CD8-positive, alpha-beta memory T cell (primary cell): ENCODE results near the gene ALKBH2. TPM values are rescaled to one million over a fixed set of nuclear protein-coding genes. Genes with fewer than 3 reads are reported as not detected.

Experiments used
- CTCF ChIA-PET: fragments of 350-600 bp; sonication (Branson Sonifier 250); formaldehyde crosslinking; loops from one replicate; lab custom pipeline; 2021; ENCODE audit warnings: antibody characterized with exemption; lab: Charles Lee
- POLR2A ChIA-PET: fragments of 350-600 bp; sonication (Branson Sonifier 250); formaldehyde crosslinking; loops from one replicate; lab custom pipeline; 2021; ENCODE audit warnings: antibody characterized with exemption; lab: Charles Lee
- DNase-seq, 5 donors: peaks; one replicate each; pipeline versions ENCODE4 v3.0.0 to v3.0.0-alpha.2; 2020 to 2022; ENCODE audit warnings: mixed read lengths in 1 of 5
- H3K27ac ChIP-seq: one replicate; pipeline ENCODE4 v1.7.0; 2013; ENCODE audit warnings: low read depth, mild to moderate bottlenecking, low read length, moderate library complexity
- H3K27me3 ChIP-seq: 2 replicates; pipeline ENCODE4 v1.7.0; 2013; ENCODE audit warnings: low read length, mild to moderate bottlenecking; ENCODE audit not compliant: insufficient read depth, poor library complexity, severe bottlenecking
- H3K36me3 ChIP-seq: 2 replicates; pipeline ENCODE4 v1.7.0; 2013; ENCODE audit warnings: mild to moderate bottlenecking, low read length, moderate library complexity; ENCODE audit not compliant: insufficient read depth
- H3K4me1 ChIP-seq: 2 replicates; pipeline ENCODE4 v1.7.0; 2013; ENCODE audit warnings: mild to moderate bottlenecking, low read length, moderate library complexity; ENCODE audit not compliant: insufficient read depth
- H3K4me3 ChIP-seq: 2 replicates; pipeline ENCODE4 v1.7.0; 2013; ENCODE audit warnings: mild to moderate bottlenecking, low read length
- H3K9me3 ChIP-seq: 2 replicates; pipeline ENCODE4 v1.7.0; 2013; ENCODE audit warnings: mild to moderate bottlenecking, low read length
- H3K27ac Mint-ChIP-seq, 8 donors: one replicate each; pipeline ENCODE4 v1.8.0; 2020 to 2021; ENCODE audit warnings: mixed read lengths in 8 of 8, mild to moderate bottlenecking in 6 of 8, inconsistent platforms in 3 of 8, moderate library complexity in 3 of 8
- H3K27me3 Mint-ChIP-seq, 2 donors: one replicate each; pipeline ENCODE4 v1.8.0; 2020 to 2021; ENCODE audit warnings: mixed read lengths in 2 of 2, mild to moderate bottlenecking in 1 of 2, moderate library complexity in 1 of 2
- H3K36me3 Mint-ChIP-seq, 3 donors: one replicate each; pipeline ENCODE4 v1.8.0; 2020 to 2021; ENCODE audit warnings: mixed read lengths in 3 of 3, inconsistent platforms in 1 of 3, mild to moderate bottlenecking in 1 of 3
- H3K4me1 Mint-ChIP-seq, 3 donors: one replicate each; pipeline ENCODE4 v1.8.0; 2020 to 2021; ENCODE audit warnings: mixed read lengths in 3 of 3, inconsistent platforms in 1 of 3, mild to moderate bottlenecking in 1 of 3
- H3K4me3 Mint-ChIP-seq, 7 donors: one replicate each; pipeline ENCODE4 v1.8.0; 2020 to 2021; ENCODE audit warnings: mixed read lengths in 7 of 7, mild to moderate bottlenecking in 6 of 7, moderate library complexity in 4 of 7, inconsistent platforms in 2 of 7
- H3K9me3 Mint-ChIP-seq, 5 donors: one replicate each; pipeline ENCODE4 v1.8.0; 2020 to 2022; ENCODE audit warnings: mixed read lengths in 5 of 5, mild to moderate bottlenecking in 3 of 5, moderate library complexity in 2 of 5, inconsistent platforms in 1 of 5
- polyA plus RNA-seq: library from polyadenylated mRNA; unstranded; fragments of 300-500 nt; fragmentation: Illumina TruSeq; gene quantifications from one replicate; pipeline ENCODE4 v1.2.3, GENCODE V29; 2021
- total RNA-seq, 2 experiments: library from RNA; stranded (reverse); gene quantifications; one replicate each; pipeline ENCODE4 v1.2.3, GENCODE V29; 2021

Gene ALKBH2
- total RNA-seq (10 to 100 TPM; 41.3 to 42.9 TPM), polyA plus RNA-seq (16.4 TPM)

- ChIA-PET POLR2A (interaction anchor here (1.0 kb wide), 2 partner anchors 19 to 39 kb away, joined by 3 to 4 read pairs; no protein-coding TSS in a partner anchor), CTCF (interaction anchor here (0.8 to 2.6 kb wide), 14 partner anchors 9 to 525 kb away, joined by 3 to 13 read pairs (median 4); partner anchors contain the start of gene USP30)
- Mint-ChIP-seq H3K27me3 (no peaks in the 10 kb centered on the region), H3K4me1 (peaks cover 32 to 43% (median 32%) of the 10 kb centered on the region in 3 donors), H3K9me3 (no peaks in the 10 kb centered on the region), H3K27ac (peak within 1 kb of the TSS; percentile 86 to 97 (median 94)), H3K36me3 (peaks cover 0 to 26% (median 0%) of the 10 kb centered on the region in 3 donors), H3K4me3 (peak within 1 kb of the TSS; percentile 57 to 88 (median 83))
- no peaks in the 10 kb centered on the region for H3K9me3 ChIP-seq
- peak within 1 kb of the TSS; percentile 86 for H3K4me3 ChIP-seq
- H3K27me3 ChIP-seq = no peaks in the 10 kb centered on the region
- H3K36me3 ChIP-seq = peaks cover 8% of the 10 kb centered on the region
- H3K27ac ChIP-seq = peak within 1 kb of the TSS; percentile 70
- peaks cover 21% of the 10 kb centered on the region for H3K4me1 ChIP-seq
- peak; percentile 92 to 96 (median 94) for DNase-seq
Observed at GRCh38 chr12:109093022-109093918, at the start of gene ALKBH2. Gene ALKBH2 (minus strand): TSS chr12:109093472. CDS start chr12:109092786, 686 bp downstream.

GRCh38 chr12:109140560-109140959 lies 47.3 kb upstream of the ALKBH2 start:
- Mint-ChIP-seq H3K36me3 (peaks cover 1 to 3% (median 2%) of the 10 kb centered on the region in 3 donors), H3K4me3 (peak overlapping the region in 1 of 7 donors; percentile 56), H3K27me3 (peaks cover 6 to 8% of the 10 kb centered on the region in 2 donors), H3K4me1 (peaks cover 4 to 10% (median 10%) of the 10 kb centered on the region in 3 donors), H3K27ac (peak overlapping the region in 1 of 8 donors; percentile 86), H3K9me3 (peaks cover 0 to 5% (median under 1%) of the 10 kb centered on the region in 5 donors)
- no peak overlapping the region for H3K4me3 ChIP-seq
- no peaks in the 10 kb centered on the region for H3K36me3 ChIP-seq
- peaks cover 4% of the 10 kb centered on the region for H3K9me3 ChIP-seq
- ChIA-PET POLR2A (no interaction called here), CTCF (no interaction called here)
- H3K4me1 ChIP-seq = no peaks in the 10 kb centered on the region
- H3K27ac ChIP-seq = no peak overlapping the region
- no peak for DNase-seq
- peaks cover 6% of the 10 kb centered on the region for H3K27me3 ChIP-seq

- Mint-ChIP-seq H3K4me1 (peaks cover 4 to 10% (median 10%) of the 10 kb centered on the region in 3 donors), H3K9me3 (peaks cover 0 to 7% (median 2%) of the 10 kb centered on the region in 5 donors), H3K4me3 (no peak overlapping the region), H3K27me3 (peaks cover 8 to 9% of the 10 kb centered on the region in 2 donors), H3K36me3 (peaks cover 2 to 4% (median 4%) of the 10 kb centered on the region in 3 donors), H3K27ac (no peak overlapping the region)
- ChIA-PET CTCF (no interaction called here), POLR2A (no interaction called here)
- H3K4me3 ChIP-seq = no peak overlapping the region
- H3K36me3 ChIP-seq = no peaks in the 10 kb centered on the region
- H3K27me3 ChIP-seq = peaks cover 6% of the 10 kb centered on the region
- peaks cover 4% of the 10 kb centered on the region for H3K9me3 ChIP-seq
- H3K27ac ChIP-seq = no peak overlapping the region
- no peak for DNase-seq
- H3K4me1 ChIP-seq = no peaks in the 10 kb centered on the region
Observed at GRCh38 chr12:109139791-109140190, 46.5 kb upstream of the ALKBH2 start.

GRCh38 chr12:109139360-109139759 lies 46.1 kb upstream of the ALKBH2 start:
- CTCF ChIA-PET = no interaction called here
- Histone ChIP-seq H3K4me3 (no peak overlapping the region), H3K27ac (no peak overlapping the region), H3K36me3 (no peaks in the 10 kb centered on the region), H3K4me1 (no peaks in the 10 kb centered on the region), H3K9me3 (peaks cover 4% of the 10 kb centered on the region), H3K27me3 (peaks cover 6% of the 10 kb centered on the region)
- peaks cover 4 to 10% (median 10%) of the 10 kb centered on the region in 3 donors for H3K4me1 Mint-ChIP-seq
- peaks cover 8 to 10% of the 10 kb centered on the region in 2 donors for H3K27me3 Mint-ChIP-seq
- POLR2A ChIA-PET = no interaction called here
- peaks cover 2 to 7% (median 4%) of the 10 kb centered on the region in 3 donors for H3K36me3 Mint-ChIP-seq
- H3K4me3 Mint-ChIP-seq = no peak overlapping the region
- no peak overlapping the region for H3K27ac Mint-ChIP-seq
- peaks cover 0 to 7% (median 2%) of the 10 kb centered on the region in 5 donors for H3K9me3 Mint-ChIP-seq
- no peak for DNase-seq

GRCh38 chr12:109137055-109137454 lies 43.8 kb upstream of the ALKBH2 start:
- Mint-ChIP-seq H3K4me3 (no peak overlapping the region), H3K27ac (no peak overlapping the region), H3K27me3 (peaks cover 8 to 10% of the 10 kb centered on the region in 2 donors), H3K9me3 (peaks cover 0 to 7% (median 4%) of the 10 kb centered on the region in 5 donors), H3K4me1 (no peaks in the 10 kb centered on the region), H3K36me3 (peaks cover 2 to 7% (median 4%) of the 10 kb centered on the region in 3 donors)
- Histone ChIP-seq H3K27ac (no peak overlapping the region), H3K36me3 (no peaks in the 10 kb centered on the region), H3K27me3 (peaks cover 6% of the 10 kb centered on the region), H3K9me3 (peaks cover 4% of the 10 kb centered on the region), H3K4me1 (no peaks in the 10 kb centered on the region), H3K4me3 (no peak overlapping the region)
- DNase-seq = no peak
- CTCF ChIA-PET = no interaction called here
- POLR2A ChIA-PET = no interaction called here

GRCh38 chr12:109134186-109134917 lies 41.1 kb upstream of the ALKBH2 start:
- DNase-seq = no peak
- Histone ChIP-seq H3K36me3 (no peaks in the 10 kb centered on the region), H3K27ac (no peak overlapping the region), H3K9me3 (peaks cover 4% of the 10 kb centered on the region), H3K4me3 (no peak overlapping the region), H3K27me3 (peaks cover 6% of the 10 kb centered on the region), H3K4me1 (no peaks in the 10 kb centered on the region)
- POLR2A ChIA-PET = no interaction called here
- Mint-ChIP-seq H3K27me3 (peaks cover 8 to 15% of the 10 kb centered on the region in 2 donors), H3K9me3 (peaks cover 0 to 7% (median 4%) of the 10 kb centered on the region in 5 donors), H3K36me3 (peaks cover 0 to 7% (median 2%) of the 10 kb centered on the region in 3 donors), H3K4me3 (no peak overlapping the region), H3K4me1 (no peaks in the 10 kb centered on the region), H3K27ac (no peak overlapping the region)
- CTCF ChIA-PET = interaction anchor here (1.0 kb wide), 1 partner anchor 10 kb away, joined by 3 read pairs; no protein-coding TSS in a partner anchor

GRCh38 chr12:109131154-109132050 lies 38.1 kb upstream of the ALKBH2 start:
- no peak for DNase-seq

More at GRCh38 chr12:109131154-109132050, 38.1 kb upstream of the ALKBH2 start:
- Mint-ChIP-seq H3K4me1 (no peaks in the 10 kb centered on the region), H3K27ac (peak overlapping the region in 1 of 8 donors; percentile 28), H3K27me3 (peaks cover 0 to 9% of the 10 kb centered on the region in 2 donors), H3K36me3 (peaks cover 0 to 7% (median 1%) of the 10 kb centered on the region in 3 donors), H3K9me3 (peaks cover 0 to 4% (median 2%) of the 10 kb centered on the region in 5 donors), H3K4me3 (no peak overlapping the region)
- no peaks in the 10 kb centered on the region for H3K36me3 ChIP-seq
- H3K9me3 ChIP-seq = no peaks in the 10 kb centered on the region
- CTCF ChIA-PET = no interaction called here
- no peak overlapping the region for H3K4me3 ChIP-seq
- H3K27me3 ChIP-seq = peaks cover under 1% of the 10 kb centered on the region
- H3K27ac ChIP-seq = no peak overlapping the region
- no peaks in the 10 kb centered on the region for H3K4me1 ChIP-seq
- POLR2A ChIA-PET = no interaction called here
